NCI-H2196 (cell line): ENCODE results near the gene PJA1.
A peak's percentile ranks its signal among the peaks of the same experiment; 100 is the strongest.

Experiments
- DNase-seq: peaks from one replicate; lab custom pipeline; 2025; ENCODE audit not compliant: unreplicated experiment; lab: John Stamatoyannopoulos, UW

PJA1 gene

GRCh38 chrX:69165087-69165651 is at the start of gene PJA1:
PJA1 (minus strand) TSS chrX:69165453; CDS start chrX:69163073, 2,380 bp downstream.
- DNase-seq: peak; percentile 53

- DNase-seq: no peak
Measured at GRCh38 chrX:69214463-69214862, 49.2 kb upstream of the PJA1 start.

GRCh38 chrX:69211701-69212100 is 46.4 kb upstream of the PJA1 start:
- no peak for DNase-seq

GRCh38 chrX:69210581-69210980 is 45.3 kb upstream of the PJA1 start:
- DNase-seq: no peak

GRCh38 chrX:69207216-69207615 is 42.0 kb upstream of the PJA1 start:
- DNase-seq: no peak

GRCh38 chrX:69203638-69204037 is 38.4 kb upstream of the PJA1 start:
- DNase-seq: no peak

- DNase-seq: no peak
Measured at GRCh38 chrX:69197690-69198089, 32.4 kb upstream of the PJA1 start.

- DNase-seq: no peak
Measured at GRCh38 chrX:69196666-69197065, 31.4 kb upstream of the PJA1 start.

- no peak for DNase-seq
Measured at GRCh38 chrX:69195810-69196209, 30.6 kb upstream of the PJA1 start.

GRCh38 chrX:69195192-69195591 is 29.9 kb upstream of the PJA1 start:
- DNase-seq: no peak

- no peak for DNase-seq
Measured at GRCh38 chrX:69192603-69193002, 27.4 kb upstream of the PJA1 start.

- no peak for DNase-seq
Measured at GRCh38 chrX:69189576-69190371, 24.5 kb upstream of the PJA1 start.

GRCh38 chrX:69186651-69187050 is 21.4 kb upstream of the PJA1 start:
- DNase-seq: no peak

GRCh38 chrX:69185886-69186285 is 20.6 kb upstream of the PJA1 start:
- DNase-seq: no peak

- DNase-seq: no peak
Measured at GRCh38 chrX:69185141-69185540, 19.9 kb upstream of the PJA1 start.

- no peak for DNase-seq
Measured at GRCh38 chrX:69182818-69183380, 17.6 kb upstream of the PJA1 start.

GRCh38 chrX:69179380-69179911 is 14.2 kb upstream of the PJA1 start:
- peak; percentile 70 for DNase-seq

GRCh38 chrX:69178592-69178991 is 13.3 kb upstream of the PJA1 start:
- DNase-seq: no peak

GRCh38 chrX:69177511-69178162 is 12.4 kb upstream of the PJA1 start:
- no peak for DNase-seq

GRCh38 chrX:69176053-69176452 is 10.8 kb upstream of the PJA1 start:
- DNase-seq: no peak

GRCh38 chrX:69173906-69174305 is 8.7 kb upstream of the PJA1 start:
- DNase-seq: no peak

- no peak for DNase-seq
Measured at GRCh38 chrX:69172937-69173336, 7.7 kb upstream of the PJA1 start.
